ENCODE measurements around the gene BATF3.

BATF3 gene

DNA sequence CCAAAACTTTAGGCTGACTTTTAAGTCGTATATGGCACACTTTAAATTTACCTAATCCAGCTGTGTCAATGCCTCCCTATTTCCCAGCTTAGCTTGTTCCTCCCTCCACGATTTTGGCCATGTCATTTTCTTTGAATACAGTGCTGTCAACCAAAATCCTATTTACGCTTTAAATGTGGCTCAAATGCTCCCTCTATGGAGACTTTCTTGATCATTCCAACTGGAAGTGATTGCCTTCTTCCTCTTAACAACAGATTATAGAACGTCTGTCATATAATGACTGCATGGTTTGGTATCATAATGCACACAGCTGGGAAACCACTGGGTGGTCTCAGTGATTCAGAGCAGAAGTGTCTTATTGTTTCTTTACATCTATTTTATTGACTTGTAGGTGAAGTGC, 18.9 kb upstream of the BATF3 start:
- Histone ChIP-seq H3K27ac (ENCODE audit: low read depth, low read length) (no peak overlapping the region), H3K9me3 (ENCODE audit: insufficient read depth, low read length) (no peaks in the 10 kb centered on the region), H3K9me2 (replicated peaks; ENCODE audit: insufficient read depth, low read length) (no peaks in the 10 kb centered on the region), H3K9ac (ENCODE audit: low read length) (no peak overlapping the region), H4K20me1 (ENCODE audit: low read depth, low read length) (no peaks in the 10 kb centered on the region), H3K79me2 (ENCODE audit: insufficient read depth, low read length) (no peaks in the 10 kb centered on the region), H3K36me3 (ENCODE audit: low read length) (no peaks in the 10 kb centered on the region), H3K4me2 (ENCODE audit: low read depth, low read length, poor library complexity, severe bottlenecking) (no peak overlapping the region), H2AFZ (ENCODE audit: low read depth, low read length, severe bottlenecking) (no peak overlapping the region), H3F3A (ENCODE audit: insufficient read depth) (no peaks in the 10 kb centered on the region), H3K27me3 (ENCODE audit: low read length) (no peaks in the 10 kb centered on the region), H3K4me3 (ENCODE audit: insufficient read depth, low read length, poor library complexity, severe bottlenecking) (no peak overlapping the region)
- TF ChIP-seq, protein P1, sequence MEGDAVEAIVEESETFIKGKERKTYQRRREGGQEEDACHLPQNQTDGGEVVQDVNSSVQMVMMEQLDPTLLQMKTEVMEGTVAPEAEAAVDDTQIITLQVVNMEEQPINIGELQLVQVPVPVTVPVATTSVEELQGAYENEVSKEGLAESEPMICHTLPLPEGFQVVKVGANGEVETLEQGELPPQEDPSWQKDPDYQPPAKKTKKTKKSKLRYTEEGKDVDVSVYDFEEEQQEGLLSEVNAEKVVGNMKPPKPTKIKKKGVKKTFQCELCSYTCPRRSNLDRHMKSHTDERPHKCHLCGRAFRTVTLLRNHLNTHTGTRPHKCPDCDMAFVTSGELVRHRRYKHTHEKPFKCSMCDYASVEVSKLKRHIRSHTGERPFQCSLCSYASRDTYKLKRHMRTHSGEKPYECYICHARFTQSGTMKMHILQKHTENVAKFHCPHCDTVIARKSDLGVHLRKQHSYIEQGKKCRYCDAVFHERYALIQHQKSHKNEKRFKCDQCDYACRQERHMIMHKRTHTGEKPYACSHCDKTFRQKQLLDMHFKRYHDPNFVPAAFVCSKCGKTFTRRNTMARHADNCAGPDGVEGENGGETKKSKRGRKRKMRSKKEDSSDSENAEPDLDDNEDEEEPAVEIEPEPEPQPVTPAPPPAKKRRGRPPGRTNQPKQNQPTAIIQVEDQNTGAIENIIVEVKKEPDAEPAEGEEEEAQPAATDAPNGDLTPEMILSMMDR (IDR thresholded peaks at IDR 0.05; ENCODE audit: insufficient read depth, low read length, poor library complexity, severe bottlenecking) = no peak
- TF ChIP-seq EZH2phosphoT487 (conservative IDR thresholded peaks at IDR 0.05; ENCODE audit: low read length) = no peak

- no peaks in the 10 kb centered on the region for H3K9me2 ChIP-seq (replicated peaks; ENCODE audit: insufficient read depth, low read length)
- H3K27ac ChIP-seq (ENCODE audit: low read depth, low read length) = no peak overlapping the region
- H3K79me2 ChIP-seq (ENCODE audit: insufficient read depth, low read length) = no peaks in the 10 kb centered on the region
- H3K9ac ChIP-seq (ENCODE audit: low read length) = no peak overlapping the region
- no peaks in the 10 kb centered on the region for H3F3A ChIP-seq (ENCODE audit: insufficient read depth)
- no peak overlapping the region for H3K4me3 ChIP-seq (ENCODE audit: insufficient read depth, low read length, poor library complexity, severe bottlenecking)
- no peak overlapping the region for H3K4me2 ChIP-seq (ENCODE audit: low read depth, low read length, poor library complexity, severe bottlenecking)
- H2AFZ ChIP-seq (ENCODE audit: low read depth, low read length, severe bottlenecking) = no peak overlapping the region
- H4K20me1 ChIP-seq (ENCODE audit: low read depth, low read length) = no peaks in the 10 kb centered on the region
- H3K36me3 ChIP-seq (ENCODE audit: low read length) = no peaks in the 10 kb centered on the region
- H3K9me3 ChIP-seq (ENCODE audit: insufficient read depth, low read length) = no peaks in the 10 kb centered on the region
- TF ChIP-seq, protein P1 (IDR thresholded peaks at IDR 0.05; ENCODE audit: insufficient read depth, low read length, poor library complexity, severe bottlenecking) = no peak
- no peak for TF ChIP-seq EZH2phosphoT487 (conservative IDR thresholded peaks at IDR 0.05; ENCODE audit: low read length)
- H3K27me3 ChIP-seq (ENCODE audit: low read length) = no peaks in the 10 kb centered on the region
These were observed 16.5 kb upstream of the BATF3 start for GRCh38 chr1:212716161-212716560.

DNA sequence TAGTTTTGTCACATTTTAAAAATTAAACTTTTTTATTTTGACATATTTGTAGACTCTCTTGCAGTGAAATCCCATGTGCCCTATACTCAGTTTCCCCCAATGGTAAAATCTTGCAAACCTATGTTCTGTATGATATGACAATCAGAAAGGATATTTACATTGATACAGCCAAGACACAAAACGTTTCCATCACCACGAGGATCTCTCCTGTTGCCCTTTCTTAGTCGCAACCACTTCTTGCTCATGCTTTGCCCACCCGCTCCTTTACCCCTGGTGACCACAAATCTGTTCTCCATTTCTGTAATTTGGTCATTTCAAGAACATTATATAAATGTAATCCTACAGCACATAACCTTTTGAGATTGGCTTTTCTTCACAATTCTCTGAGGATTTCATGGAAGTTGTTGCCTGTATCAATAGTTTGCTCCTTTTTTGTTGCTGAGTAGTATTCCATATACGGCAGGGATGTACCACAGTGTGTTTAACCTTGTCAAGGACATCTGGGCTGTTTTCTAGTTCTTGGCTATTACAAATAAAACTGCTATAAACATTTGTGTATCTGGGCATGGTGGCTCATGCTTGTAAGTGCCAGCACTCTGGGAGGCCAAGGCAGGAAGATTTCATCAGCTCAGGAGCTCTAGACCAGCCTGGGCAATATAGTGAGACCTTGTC, 14.0 kb upstream of the BATF3 start:
- Histone ChIP-seq H3K27me3 (ENCODE audit: low read length) (no peaks in the 10 kb centered on the region), H3K27ac (ENCODE audit: low read depth, low read length) (no peak overlapping the region)
- TF ChIP-seq, protein P1 (IDR thresholded peaks at IDR 0.05; ENCODE audit: insufficient read depth, low read length, poor library complexity, severe bottlenecking) = no peak

More for the DNA sequence above, 14.0 kb upstream of the BATF3 start:
- H3K9ac ChIP-seq (ENCODE audit: low read length) = no peak overlapping the region
- H2AFZ ChIP-seq (ENCODE audit: low read depth, low read length, severe bottlenecking) = no peak overlapping the region
- H3K9me3 ChIP-seq (ENCODE audit: insufficient read depth, low read length) = no peaks in the 10 kb centered on the region
- H3K79me2 ChIP-seq (ENCODE audit: insufficient read depth, low read length) = no peaks in the 10 kb centered on the region
- H3K4me2 ChIP-seq (ENCODE audit: low read depth, low read length, poor library complexity, severe bottlenecking) = no peak overlapping the region
- no peak overlapping the region for H3K4me3 ChIP-seq (ENCODE audit: insufficient read depth, low read length, poor library complexity, severe bottlenecking)
- no peaks in the 10 kb centered on the region for H3K9me2 ChIP-seq (replicated peaks; ENCODE audit: insufficient read depth, low read length)
- no peaks in the 10 kb centered on the region for H4K20me1 ChIP-seq (ENCODE audit: low read depth, low read length)
- H3K36me3 ChIP-seq (ENCODE audit: low read length) = no peaks in the 10 kb centered on the region
- H3F3A ChIP-seq (ENCODE audit: insufficient read depth) = no peaks in the 10 kb centered on the region

Data from SU-DHL-6 (cell line).